ENCODE measurements around the gene CLDN19. TPM values are rescaled to one million over a fixed set of nuclear protein-coding genes. Genes with fewer than 3 reads are reported as not detected.
A peak's percentile ranks its signal among the peaks of the same experiment; 100 is the strongest.

Gene CLDN19
- total RNA-seq, 1 experiment from 2014 or later, result not detected

DNA sequence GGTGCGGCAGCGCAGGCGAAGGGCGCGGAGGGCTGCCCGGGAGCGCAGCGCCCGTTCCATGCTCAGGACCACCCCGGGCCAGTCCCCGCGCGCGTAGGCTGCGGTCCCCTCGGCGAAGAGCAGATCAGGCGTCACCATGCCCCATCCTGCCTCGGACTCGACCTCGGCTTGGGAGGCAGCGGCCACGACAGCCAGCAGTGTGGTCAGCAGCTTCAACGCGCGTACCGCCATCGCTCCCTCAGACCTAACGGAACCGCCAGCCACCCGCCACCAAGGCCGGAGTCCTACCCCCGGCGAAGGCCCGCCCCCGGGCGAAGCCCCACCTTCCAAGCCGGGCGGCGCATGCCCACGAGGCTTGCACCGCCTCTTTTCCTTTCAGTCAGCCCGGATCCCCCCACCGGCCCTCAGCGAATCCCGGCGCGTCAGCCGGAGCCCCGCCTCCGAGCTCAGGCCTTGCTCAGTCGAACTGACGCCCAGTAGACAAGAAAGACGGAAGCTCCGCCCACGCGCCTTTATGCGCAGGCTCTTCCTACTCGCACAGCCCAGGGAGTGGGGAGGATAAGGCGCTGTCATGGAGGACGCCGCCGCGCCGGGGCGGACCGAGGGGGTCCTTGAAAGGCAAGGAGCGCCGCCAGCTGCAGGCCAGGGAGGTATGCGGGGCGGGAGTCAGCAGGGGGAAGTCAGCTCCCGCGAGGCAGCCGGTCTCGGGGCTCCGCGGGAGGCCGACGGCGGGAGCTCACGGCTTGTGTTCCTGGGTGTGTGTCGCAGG is 26.9 kb upstream of the CLDN19 start, which contains the start of the genes C1orf50 and P3H1:
C1orf50 (plus strand) TSS at position 509 of the 769 bp plus-strand sequence; CDS start at position 572, 63 bp downstream.
P3H1 (minus strand) TSS at position 288 of the 769 bp plus-strand sequence; CDS start at position 231, 57 bp downstream.
- POLR2A ChIA-PET, result interaction anchor here (0.5 to 4.2 kb wide), 43 partner anchors 9 to 698 kb away, joined by 3 to 104 read pairs (median 4); partner anchors contain the start of genes CCDC30, ERMAP, PPIH and SVBP
- BruUV-seq (replicated peaks), result TSS peak; percentile 68

DNA sequence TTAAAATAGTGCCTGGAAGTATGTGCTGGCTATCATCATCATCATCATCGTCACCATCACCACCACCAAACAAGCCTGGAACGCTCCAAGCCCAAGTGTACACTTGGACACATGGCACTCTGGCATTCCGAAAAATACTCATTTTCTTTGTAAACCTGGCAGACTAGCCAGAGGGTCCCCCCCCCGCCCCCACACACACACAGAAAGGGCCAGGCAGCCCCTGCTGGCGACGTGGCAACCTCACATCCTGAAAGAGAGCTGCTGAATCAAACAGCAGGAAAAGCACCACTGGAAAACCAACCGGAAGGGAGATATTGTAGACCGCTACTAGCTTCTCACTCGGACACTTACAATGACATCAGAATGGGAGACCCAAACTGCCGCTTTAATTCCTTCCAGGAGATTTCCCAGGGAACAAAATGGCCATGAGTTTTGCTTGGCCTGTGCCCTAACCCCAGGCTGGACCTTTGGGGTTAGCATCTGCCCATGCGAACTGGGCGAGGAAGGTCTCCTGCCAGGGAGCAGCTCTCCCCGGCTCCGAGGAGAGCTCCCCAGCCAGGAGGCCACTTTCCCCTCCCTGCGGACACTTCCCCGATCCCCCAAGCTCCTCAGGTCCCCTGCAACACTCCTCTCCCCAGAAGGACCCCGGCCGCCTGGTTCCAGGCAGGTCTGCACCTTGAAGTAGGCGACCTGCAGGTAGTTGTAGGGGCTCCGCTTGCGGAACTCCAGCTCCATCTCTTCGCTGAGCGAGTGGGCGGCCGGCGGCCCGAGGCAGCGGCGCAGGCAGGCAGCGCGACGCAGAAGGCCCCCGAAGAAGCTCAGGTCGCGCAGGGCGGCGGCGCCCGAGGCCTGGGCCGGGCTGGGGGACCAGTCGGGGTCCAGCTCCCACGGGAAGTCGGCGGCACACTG is 26.1 kb upstream of the CLDN19 start:
- DNase-seq (ENCODE audit: unreplicated experiment), result peak; percentile 64
- H3K4me3 Mint-ChIP-seq (ENCODE audit: unreplicated experiment), result no peak overlapping the region
- H3K36me3 Mint-ChIP-seq (ENCODE audit: insufficient read depth, unreplicated experiment), result peaks cover 24% of the 10 kb centered on the region
- intact Hi-C loops (cut with micrococcal nuclease), result no loop called here
- TF ChIP-seq, protein P1, sequence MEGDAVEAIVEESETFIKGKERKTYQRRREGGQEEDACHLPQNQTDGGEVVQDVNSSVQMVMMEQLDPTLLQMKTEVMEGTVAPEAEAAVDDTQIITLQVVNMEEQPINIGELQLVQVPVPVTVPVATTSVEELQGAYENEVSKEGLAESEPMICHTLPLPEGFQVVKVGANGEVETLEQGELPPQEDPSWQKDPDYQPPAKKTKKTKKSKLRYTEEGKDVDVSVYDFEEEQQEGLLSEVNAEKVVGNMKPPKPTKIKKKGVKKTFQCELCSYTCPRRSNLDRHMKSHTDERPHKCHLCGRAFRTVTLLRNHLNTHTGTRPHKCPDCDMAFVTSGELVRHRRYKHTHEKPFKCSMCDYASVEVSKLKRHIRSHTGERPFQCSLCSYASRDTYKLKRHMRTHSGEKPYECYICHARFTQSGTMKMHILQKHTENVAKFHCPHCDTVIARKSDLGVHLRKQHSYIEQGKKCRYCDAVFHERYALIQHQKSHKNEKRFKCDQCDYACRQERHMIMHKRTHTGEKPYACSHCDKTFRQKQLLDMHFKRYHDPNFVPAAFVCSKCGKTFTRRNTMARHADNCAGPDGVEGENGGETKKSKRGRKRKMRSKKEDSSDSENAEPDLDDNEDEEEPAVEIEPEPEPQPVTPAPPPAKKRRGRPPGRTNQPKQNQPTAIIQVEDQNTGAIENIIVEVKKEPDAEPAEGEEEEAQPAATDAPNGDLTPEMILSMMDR (IDR thresholded peaks at IDR 0.05; ENCODE audit: unreplicated experiment), result peak; percentile 37
- POLR2A ChIA-PET, result interaction anchor here (0.6 to 4.2 kb wide), 41 partner anchors 9 to 1593 kb away, joined by 3 to 104 read pairs (median 4); partner anchors contain the start of genes CCDC30, ERMAP, PPIH and SVBP
- no peak overlapping the region for H3K27ac Mint-ChIP-seq (ENCODE audit: low read depth, unreplicated experiment)
- peaks cover 6% of the 10 kb centered on the region for H3K4me1 Mint-ChIP-seq (ENCODE audit: insufficient read depth, unreplicated experiment)
- BruUV-seq (replicated peaks), result no TSS peak
- no peaks in the 10 kb centered on the region for H3K27me3 Mint-ChIP-seq (ENCODE audit: insufficient read depth, unreplicated experiment)
- CTCF ChIA-PET, result interaction anchor here (0.6 to 2.0 kb wide), 28 partner anchors 9 to 780 kb away, joined by 3 to 15 read pairs (median 4); no protein-coding TSS in a partner anchor
- no peaks in the 10 kb centered on the region for H3K9me3 Mint-ChIP-seq (ENCODE audit: unreplicated experiment)

More for the DNA sequence above, 26.9 kb upstream of the CLDN19 start, which contains the start of the genes C1orf50 and P3H1:
- H3K36me3 Mint-ChIP-seq (ENCODE audit: insufficient read depth, unreplicated experiment), result peaks cover 16% of the 10 kb centered on the region
- DNase-seq (ENCODE audit: unreplicated experiment), result peak; percentile 99
- no peaks in the 10 kb centered on the region for H3K27me3 Mint-ChIP-seq (ENCODE audit: insufficient read depth, unreplicated experiment)
- CTCF ChIA-PET, result interaction anchor here (0.6 to 2.0 kb wide), 17 partner anchors 9 to 950 kb away, joined by 3 to 15 read pairs (median 4); no protein-coding TSS in a partner anchor
- H3K4me1 Mint-ChIP-seq (ENCODE audit: insufficient read depth, unreplicated experiment), result peaks cover 6% of the 10 kb centered on the region
- H3K27ac Mint-ChIP-seq (ENCODE audit: low read depth, unreplicated experiment), result no peak within 1 kb of the TSS
- H3K9me3 Mint-ChIP-seq (ENCODE audit: unreplicated experiment), result no peaks in the 10 kb centered on the region
- TF ChIP-seq, protein P1 (IDR thresholded peaks at IDR 0.05; ENCODE audit: unreplicated experiment), result no peak
- intact Hi-C loops (cut with micrococcal nuclease), result no loop called here
- H3K4me3 Mint-ChIP-seq (ENCODE audit: unreplicated experiment), result no peak within 1 kb of the TSS

DNA sequence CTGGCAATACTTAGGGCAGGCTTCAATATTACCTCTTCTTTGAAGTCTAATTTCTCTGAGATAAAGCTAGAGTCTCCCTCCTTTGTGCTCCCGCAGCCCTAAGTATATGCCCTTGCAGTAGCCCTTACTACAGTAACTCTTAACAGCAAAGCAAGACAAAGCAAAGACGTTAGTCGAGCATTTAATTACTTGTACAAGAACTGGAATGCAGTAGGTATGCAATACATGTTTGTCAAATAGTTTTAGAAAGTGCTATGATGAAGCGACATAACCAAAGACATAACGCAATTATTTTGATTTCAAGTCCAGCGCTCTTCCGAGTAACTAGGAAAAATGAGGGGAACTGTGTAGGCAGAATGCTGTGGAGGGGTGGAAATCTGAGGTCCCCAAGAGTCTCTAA is 25.2 kb upstream of the CLDN19 start:
- no peak for DNase-seq (ENCODE audit: unreplicated experiment)
- Mint-ChIP-seq H3K4me3 (ENCODE audit: unreplicated experiment) (no peak overlapping the region), H3K9me3 (ENCODE audit: unreplicated experiment) (no peaks in the 10 kb centered on the region), H3K27me3 (ENCODE audit: insufficient read depth, unreplicated experiment) (no peaks in the 10 kb centered on the region), H3K4me1 (ENCODE audit: insufficient read depth, unreplicated experiment) (no peaks in the 10 kb centered on the region), H3K27ac (ENCODE audit: low read depth, unreplicated experiment) (no peak overlapping the region), H3K36me3 (ENCODE audit: insufficient read depth, unreplicated experiment) (peaks cover 26% of the 10 kb centered on the region)
- BruUV-seq (replicated peaks), result no TSS peak
- CTCF ChIA-PET, result interaction anchor here (0.7 to 2.0 kb wide), 10 partner anchors 8 to 590 kb away, joined by 3 to 15 read pairs (median 4); partner anchors contain the start of gene ZNF691
- POLR2A ChIA-PET, result interaction anchor here (0.9 to 4.2 kb wide), 11 partner anchors 8 to 429 kb away, joined by 3 to 104 read pairs (median 23); partner anchors contain the start of genes ERMAP, PPIH, SVBP and YBX1
- TF ChIP-seq, protein P1 (IDR thresholded peaks at IDR 0.05; ENCODE audit: unreplicated experiment), result no peak
- intact Hi-C loops (cut with micrococcal nuclease), result no loop called here

Measured in MCF 10A (cell line).